WTC11 (cell line): Measurements from ENCODE around the gene HDGFL2. TPM values are rescaled to one million over a fixed set of nuclear protein-coding genes. Genes with fewer than 3 reads are reported as not detected.
A peak's percentile ranks its signal among the peaks of the same experiment; 100 is the strongest.

Source experiments
- ATAC-seq: fragments of 200-7000 bp; cut with Tn5 transposase; 2 replicates; pipeline ENCODE4 v1.10.0; 2021; ENCODE audit warnings: mild to moderate bottlenecking, moderate library complexity
- CTCF ChIA-PET: fragments of 300-600 bp; sonication (Branson Sonifier 250); formaldehyde crosslinking; loops from one replicate; lab custom pipeline; 2021; ENCODE audit warnings: antibody characterized with exemption; lab: Charles Lee
- POLR2A ChIA-PET: fragments of 350-600 bp; sonication (Branson Sonifier 250); formaldehyde crosslinking; loops from one replicate; lab custom pipeline; 2021; ENCODE audit warnings: antibody characterized with exemption; lab: Charles Lee
- DNase-seq: peaks from one replicate; pipeline ENCODE4 v3.0.0; 2021; ENCODE audit warnings: low spot score
- H3K27ac Mint-ChIP-seq: 2 replicates; pipeline ENCODE4 v1.8.0; 2021; ENCODE audit warnings: mixed read lengths
- H3K27me3 Mint-ChIP-seq: 2 replicates; pipeline ENCODE4 v1.8.0; 2021; ENCODE audit warnings: low read depth, mild to moderate bottlenecking, moderate library complexity, mixed read lengths
- H3K36me3 Mint-ChIP-seq: 2 replicates; pipeline ENCODE4 v1.8.0; 2021; ENCODE audit warnings: mixed read lengths
- H3K4me1 Mint-ChIP-seq: 2 replicates; pipeline ENCODE4 v1.8.0; 2022; ENCODE audit warnings: mixed read lengths
- H3K4me3 Mint-ChIP-seq: 2 replicates; pipeline ENCODE4 v1.8.0; 2021; ENCODE audit warnings: mild to moderate bottlenecking, moderate library complexity, mixed read lengths
- H3K9me3 Mint-ChIP-seq: 2 replicates; pipeline ENCODE4 v1.8.0; 2021; ENCODE audit warnings: mixed read lengths
- CREM ChIP-seq: sonication (generic); formaldehyde crosslinking; IDR thresholded peaks from 2 replicates; pipeline ENCODE4 v1.8.1; 2022; ENCODE audit warnings: mild to moderate bottlenecking, missing genetic modification reagents, moderate library complexity
- E2F5 ChIP-seq: sonication (generic); formaldehyde crosslinking; IDR thresholded peaks from 2 replicates; pipeline ENCODE4 v1.8.1; 2022; ENCODE audit warnings: mild to moderate bottlenecking, moderate library complexity, missing genetic modification reagents
- ESRRA ChIP-seq: sonication (generic); formaldehyde crosslinking; IDR thresholded peaks from 2 replicates; pipeline ENCODE4 v1.8.1; 2022; ENCODE audit warnings: mild to moderate bottlenecking, missing genetic modification reagents, borderline replicate concordance
- FOXJ3 ChIP-seq: sonication (generic); formaldehyde crosslinking; IDR thresholded peaks from 2 replicates; pipeline ENCODE4 v1.9.0; 2021; ENCODE audit warnings: missing genetic modification reagents, mild to moderate bottlenecking, borderline replicate concordance
- FOXK1 ChIP-seq: sonication (generic); formaldehyde crosslinking; IDR thresholded peaks from 2 replicates; pipeline ENCODE4 v1.8.0; 2022; ENCODE audit warnings: mild to moderate bottlenecking, moderate library complexity, missing genetic modification reagents
- GABPB1 ChIP-seq: sonication (generic); formaldehyde crosslinking; IDR thresholded peaks from 2 replicates; pipeline ENCODE4 v1.8.1; 2023; ENCODE audit warnings: mild to moderate bottlenecking, missing genetic modification reagents
- GTF2I ChIP-seq: fragments of 250-450 bp; sonication (Bioruptor Pico); conservative IDR thresholded peaks from 2 replicates; pipeline ENCODE4 v1.4.0; 2021; ENCODE audit warnings: mild to moderate bottlenecking
- NFATC4 ChIP-seq: fragments of 250-450 bp; sonication (Bioruptor Pico); IDR thresholded peaks from 2 replicates; pipeline ENCODE4 v1.9.0; 2021; ENCODE audit warnings: mild to moderate bottlenecking
- PREB ChIP-seq: sonication (generic); formaldehyde crosslinking; IDR thresholded peaks from 2 replicates; pipeline ENCODE4 v1.8.1; 2022; ENCODE audit warnings: mild to moderate bottlenecking, missing genetic modification reagents, moderate library complexity, borderline replicate concordance
- RORB ChIP-seq: fragments of 250-450 bp; sonication (Bioruptor Pico); IDR thresholded peaks from 2 replicates; pipeline ENCODE4 v1.9.0; 2021; ENCODE audit warnings: mild to moderate bottlenecking
- USF2 ChIP-seq: sonication (generic); formaldehyde crosslinking; IDR thresholded peaks from 2 replicates; pipeline ENCODE4 v1.8.1; 2023; ENCODE audit warnings: mild to moderate bottlenecking, missing genetic modification reagents, moderate library complexity
- ZBTB21 ChIP-seq: sonication (generic); formaldehyde crosslinking; IDR thresholded peaks from 2 replicates; pipeline ENCODE4 v1.8.1; 2023; ENCODE audit warnings: mild to moderate bottlenecking, missing genetic modification reagents, borderline replicate concordance
- ZNF138 ChIP-seq: sonication (generic); formaldehyde crosslinking; conservative IDR thresholded peaks from 2 replicates; pipeline ENCODE4 v1.8.1; 2022; ENCODE audit warnings: mild to moderate bottlenecking, moderate library complexity, missing genetic modification reagents
- ZNF317 ChIP-seq: sonication (generic); formaldehyde crosslinking; IDR thresholded peaks from 2 replicates; pipeline ENCODE4 v1.8.1; 2023; ENCODE audit warnings: low read depth, mild to moderate bottlenecking, moderate library complexity, missing genetic modification reagents, borderline replicate concordance
- ZNF423 ChIP-seq: fragments of 250-450 bp; sonication (Bioruptor Pico); IDR thresholded peaks from 2 replicates; pipeline ENCODE4 v2.1.2; 2022; ENCODE audit warnings: mild to moderate bottlenecking, moderate library complexity
- ZNF425 ChIP-seq: fragments of 250-450 bp; sonication (Bioruptor Pico); conservative IDR thresholded peaks from 2 replicates; pipeline ENCODE4 v1.9.0; 2021; ENCODE audit warnings: mild to moderate bottlenecking
- total RNA-seq: library from RNA; stranded (reverse); gene quantifications from 3 replicates; pipeline ENCODE4 v1.2.3, GENCODE V29; 2021
- TF ChIP-seq, protein P1 (sequence below): sonication (generic); formaldehyde crosslinking; IDR thresholded peaks from 2 replicates; pipeline ENCODE4 v1.8.0; 2022; ENCODE audit warnings: mild to moderate bottlenecking, missing genetic modification reagents
- TF ChIP-seq, protein P2 (sequence below): sonication (generic); formaldehyde crosslinking; IDR thresholded peaks from 2 replicates; pipeline ENCODE4 v1.8.1; 2022; ENCODE audit warnings: low read depth, mild to moderate bottlenecking, moderate library complexity, missing genetic modification reagents, borderline replicate concordance
- TF ChIP-seq, protein P3 (sequence below): sonication (generic); formaldehyde crosslinking; IDR thresholded peaks from 2 replicates; pipeline ENCODE4 v1.8.0; 2023; ENCODE audit warnings: missing genetic modification reagents

The HDGFL2 gene
- total RNA-seq, 1 experiment from 2014 or later = 115 TPM

DNA sequence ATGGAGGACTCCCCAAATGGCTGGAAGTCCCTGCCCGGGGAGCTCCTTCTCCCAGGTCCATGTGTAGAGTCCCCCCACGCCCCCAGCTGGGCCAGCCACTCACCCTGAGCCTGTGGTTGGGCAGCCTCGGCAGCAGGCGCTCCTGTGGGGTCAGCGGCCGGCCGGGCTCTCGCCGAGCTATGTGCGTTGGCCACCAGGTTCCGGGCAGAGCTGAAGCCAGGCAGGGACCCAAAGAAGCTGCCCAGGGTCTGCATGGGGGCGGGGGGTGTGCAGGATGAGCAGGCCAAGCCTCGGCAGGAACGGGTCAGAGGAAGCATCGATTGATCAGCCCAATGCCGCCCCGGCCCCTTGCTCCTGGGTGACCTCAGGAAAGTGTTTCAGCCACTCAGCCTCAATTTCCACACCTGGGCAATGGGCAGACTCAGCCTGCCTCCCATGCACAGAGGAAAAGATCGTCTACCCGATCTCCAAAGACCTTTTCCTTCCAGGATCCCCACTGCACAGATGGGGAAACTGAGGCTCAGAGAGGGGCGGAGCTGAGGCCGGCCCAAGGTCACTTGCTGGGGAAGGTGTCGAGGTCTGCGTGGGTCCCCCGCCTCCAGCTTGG, 45.5 kb downstream of the HDGFL2 start:
- Mint-ChIP-seq H3K27me3 (peaks cover 79% of the 10 kb centered on the region), H3K36me3 (no peaks in the 10 kb centered on the region), H3K9me3 (no peaks in the 10 kb centered on the region), H3K4me3 (no peak overlapping the region), H3K4me1 (no peaks in the 10 kb centered on the region), H3K27ac (no peak overlapping the region)
- ATAC-seq (no peak), DNase-seq (no peak)
- ChIA-PET CTCF (interaction anchor here (0.6 to 5.4 kb wide), 9 partner anchors 8 to 141 kb away, joined by 3 to 63 read pairs (median 5); partner anchors contain the start of genes HDGFL2, PLIN5 and SEMA6B), POLR2A (no interaction called here)
- TF ChIP-seq USF2 = no peak
- no peak for TF ChIP-seq PREB (CRISPR knock-in tag)
- TF ChIP-seq, protein P1, sequence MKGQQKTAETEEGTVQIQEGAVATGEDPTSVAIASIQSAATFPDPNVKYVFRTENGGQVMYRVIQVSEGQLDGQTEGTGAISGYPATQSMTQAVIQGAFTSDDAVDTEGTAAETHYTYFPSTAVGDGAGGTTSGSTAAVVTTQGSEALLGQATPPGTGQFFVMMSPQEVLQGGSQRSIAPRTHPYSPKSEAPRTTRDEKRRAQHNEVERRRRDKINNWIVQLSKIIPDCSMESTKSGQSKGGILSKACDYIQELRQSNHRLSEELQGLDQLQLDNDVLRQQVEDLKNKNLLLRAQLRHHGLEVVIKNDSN (CRISPR knock-in tag) = no peak
- no peak for TF ChIP-seq FOXJ3 (CRISPR knock-in tag)
- no peak for TF ChIP-seq ZBTB21

GRCh38 chr19:4518345-4519171, 46.5 kb downstream of the HDGFL2 start, which contains the start of gene PLIN4:
Gene PLIN4, minus strand, starts transcription at chr19:4518486. Its CDS starts 214 bp downstream, at chr19:4518272.
- ChIA-PET CTCF (interaction anchor here (0.7 to 5.4 kb wide), 6 partner anchors 7 to 158 kb away, joined by 3 to 63 read pairs (median 4); partner anchors contain the start of genes PLIN5 and SEMA6B), POLR2A (interaction anchor here (0.6 kb wide), 1 partner anchor 35 kb away, joined by 10 read pairs; no protein-coding TSS in a partner anchor)
- no peaks in the 10 kb centered on the region for H3K9me3 Mint-ChIP-seq
- ATAC-seq (peak; percentile 50), DNase-seq (peak; percentile 34)
- H3K27ac Mint-ChIP-seq = no peak within 1 kb of the TSS
- no peaks in the 10 kb centered on the region for H3K36me3 Mint-ChIP-seq
- H3K27me3 Mint-ChIP-seq = peaks cover 78% of the 10 kb centered on the region
- H3K4me1 Mint-ChIP-seq = no peaks in the 10 kb centered on the region
- no peak within 1 kb of the TSS for H3K4me3 Mint-ChIP-seq
- no peak for TF ChIP-seq E2F5 (CRISPR knock-in tag)
- no peak for TF ChIP-seq GTF2I
- TF ChIP-seq CREM (CRISPR knock-in tag) = no peak
- TF ChIP-seq USF2 = peak; percentile 70
- TF ChIP-seq ZNF138 (CRISPR knock-in tag) = no peak
- no peak for TF ChIP-seq NFATC4 (CRISPR knock-in tag)
- no peak for TF ChIP-seq RORB
- TF ChIP-seq, protein P1 (CRISPR knock-in tag) = peak; percentile 76
- TF ChIP-seq, protein P2, sequence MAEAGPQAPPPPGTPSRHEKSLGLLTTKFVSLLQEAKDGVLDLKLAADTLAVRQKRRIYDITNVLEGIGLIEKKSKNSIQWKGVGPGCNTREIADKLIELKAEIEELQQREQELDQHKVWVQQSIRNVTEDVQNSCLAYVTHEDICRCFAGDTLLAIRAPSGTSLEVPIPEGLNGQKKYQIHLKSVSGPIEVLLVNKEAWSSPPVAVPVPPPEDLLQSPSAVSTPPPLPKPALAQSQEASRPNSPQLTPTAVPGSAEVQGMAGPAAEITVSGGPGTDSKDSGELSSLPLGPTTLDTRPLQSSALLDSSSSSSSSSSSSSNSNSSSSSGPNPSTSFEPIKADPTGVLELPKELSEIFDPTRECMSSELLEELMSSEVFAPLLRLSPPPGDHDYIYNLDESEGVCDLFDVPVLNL (CRISPR knock-in tag) = no peak
- TF ChIP-seq, protein P3, sequence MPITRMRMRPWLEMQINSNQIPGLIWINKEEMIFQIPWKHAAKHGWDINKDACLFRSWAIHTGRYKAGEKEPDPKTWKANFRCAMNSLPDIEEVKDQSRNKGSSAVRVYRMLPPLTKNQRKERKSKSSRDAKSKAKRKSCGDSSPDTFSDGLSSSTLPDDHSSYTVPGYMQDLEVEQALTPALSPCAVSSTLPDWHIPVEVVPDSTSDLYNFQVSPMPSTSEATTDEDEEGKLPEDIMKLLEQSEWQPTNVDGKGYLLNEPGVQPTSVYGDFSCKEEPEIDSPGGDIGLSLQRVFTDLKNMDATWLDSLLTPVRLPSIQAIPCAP (CRISPR knock-in tag) = no peak
- TF ChIP-seq ZNF423 (CRISPR knock-in tag) = no peak
- no peak for TF ChIP-seq ESRRA (CRISPR knock-in tag)
- no peak for TF ChIP-seq ZNF317
- peak; percentile 85 for TF ChIP-seq GABPB1 (CRISPR knock-in tag)
- TF ChIP-seq FOXK1 (CRISPR knock-in tag) = no peak
- TF ChIP-seq ZNF425 (CRISPR knock-in tag) = no peak
